Measurements from ENCODE around the gene PUS10. TPM values are rescaled to one million over a fixed set of nuclear protein-coding genes. Genes with fewer than 3 reads are reported as not detected.

The PUS10 gene
- total RNA-seq, 1 donor from 2014 or later: 7.1 TPM

GRCh38 chr2:60945341-60945740, 72.7 kb downstream of the PUS10 start:
- Mint-ChIP-seq H3K4me3 (ENCODE audit: low read depth) (no peak overlapping the region), H3K27me3 (no peaks in the 10 kb centered on the region), H3K9me3 (ENCODE audit: low read depth) (peaks cover 3% of the 10 kb centered on the region), H3K36me3 (ENCODE audit: insufficient read depth) (peaks cover 8% of the 10 kb centered on the region), H3K27ac (no peak overlapping the region), H3K4me1 (ENCODE audit: low read depth) (no peaks in the 10 kb centered on the region)
- DNase-seq (ENCODE audit: low spot score, unreplicated experiment): no peak
- TF ChIP-seq, protein P1, sequence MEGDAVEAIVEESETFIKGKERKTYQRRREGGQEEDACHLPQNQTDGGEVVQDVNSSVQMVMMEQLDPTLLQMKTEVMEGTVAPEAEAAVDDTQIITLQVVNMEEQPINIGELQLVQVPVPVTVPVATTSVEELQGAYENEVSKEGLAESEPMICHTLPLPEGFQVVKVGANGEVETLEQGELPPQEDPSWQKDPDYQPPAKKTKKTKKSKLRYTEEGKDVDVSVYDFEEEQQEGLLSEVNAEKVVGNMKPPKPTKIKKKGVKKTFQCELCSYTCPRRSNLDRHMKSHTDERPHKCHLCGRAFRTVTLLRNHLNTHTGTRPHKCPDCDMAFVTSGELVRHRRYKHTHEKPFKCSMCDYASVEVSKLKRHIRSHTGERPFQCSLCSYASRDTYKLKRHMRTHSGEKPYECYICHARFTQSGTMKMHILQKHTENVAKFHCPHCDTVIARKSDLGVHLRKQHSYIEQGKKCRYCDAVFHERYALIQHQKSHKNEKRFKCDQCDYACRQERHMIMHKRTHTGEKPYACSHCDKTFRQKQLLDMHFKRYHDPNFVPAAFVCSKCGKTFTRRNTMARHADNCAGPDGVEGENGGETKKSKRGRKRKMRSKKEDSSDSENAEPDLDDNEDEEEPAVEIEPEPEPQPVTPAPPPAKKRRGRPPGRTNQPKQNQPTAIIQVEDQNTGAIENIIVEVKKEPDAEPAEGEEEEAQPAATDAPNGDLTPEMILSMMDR (IDR thresholded peaks at IDR 0.05; ENCODE audit: unreplicated experiment): no peak

DNA sequence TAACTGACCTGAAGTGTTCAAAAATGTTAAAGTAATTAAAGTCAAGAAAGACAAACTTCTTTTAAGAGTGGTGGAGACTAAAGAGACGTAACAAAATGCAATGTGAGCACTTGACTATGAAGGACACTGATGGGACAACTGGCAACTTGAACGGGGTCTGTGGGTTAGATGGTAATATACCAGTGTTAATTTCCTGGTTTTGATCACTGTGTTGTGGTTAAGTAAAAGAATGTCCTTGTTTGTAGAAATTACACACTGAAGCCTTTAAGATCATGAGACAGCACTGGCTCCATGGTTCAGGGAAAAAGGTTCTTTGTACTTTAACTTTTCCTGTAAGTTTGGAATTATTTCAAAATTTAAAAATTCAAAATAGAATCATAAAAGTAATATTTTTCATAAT, 78.4 kb downstream of the PUS10 start:
- no peaks in the 10 kb centered on the region for H3K4me1 Mint-ChIP-seq (ENCODE audit: low read depth)
- no peak overlapping the region for H3K4me3 Mint-ChIP-seq (ENCODE audit: low read depth)
- no peak overlapping the region for H3K27ac Mint-ChIP-seq
- peaks cover 3% of the 10 kb centered on the region for H3K36me3 Mint-ChIP-seq (ENCODE audit: insufficient read depth)
- no peak for DNase-seq (ENCODE audit: low spot score, unreplicated experiment)
- TF ChIP-seq, protein P1 (IDR thresholded peaks at IDR 0.05; ENCODE audit: unreplicated experiment): no peak
- H3K27me3 Mint-ChIP-seq: no peaks in the 10 kb centered on the region
- H3K9me3 Mint-ChIP-seq (ENCODE audit: low read depth): no peaks in the 10 kb centered on the region

- Mint-ChIP-seq H3K27me3 (no peaks in the 10 kb centered on the region), H3K36me3 (ENCODE audit: insufficient read depth) (peaks cover 3% of the 10 kb centered on the region), H3K4me1 (ENCODE audit: low read depth) (no peaks in the 10 kb centered on the region), H3K27ac (no peak overlapping the region), H3K9me3 (ENCODE audit: low read depth) (no peaks in the 10 kb centered on the region), H3K4me3 (ENCODE audit: low read depth) (no peak overlapping the region)
- no peak for DNase-seq (ENCODE audit: low spot score, unreplicated experiment)
- TF ChIP-seq, protein P1 (IDR thresholded peaks at IDR 0.05; ENCODE audit: unreplicated experiment): no peak
Measured at GRCh38 chr2:60938301-60938700, 79.8 kb downstream of the PUS10 start.

DNA sequence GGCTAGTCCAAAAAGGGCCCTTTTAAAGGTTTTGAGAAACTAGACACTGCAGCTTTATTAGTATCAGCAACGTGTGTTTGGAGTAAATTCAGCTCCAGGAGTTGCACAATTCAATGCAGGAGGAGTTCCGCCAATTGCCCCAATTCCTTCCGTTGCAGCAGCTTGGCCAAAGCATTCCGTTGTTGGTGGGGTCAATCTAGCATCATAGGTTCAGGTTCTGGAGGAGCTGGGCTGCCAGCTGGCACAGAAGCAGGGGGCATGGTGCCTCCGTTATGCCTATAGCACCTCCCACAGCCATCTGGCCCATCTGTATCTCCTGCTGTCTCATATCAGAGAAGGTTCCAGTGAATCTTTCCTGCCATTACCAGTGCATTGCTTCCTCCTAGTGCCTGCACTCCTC, 81.3 kb downstream of the PUS10 start:
- DNase-seq (ENCODE audit: low spot score, unreplicated experiment): no peak
- Mint-ChIP-seq H3K27me3 (no peaks in the 10 kb centered on the region), H3K4me3 (ENCODE audit: low read depth) (no peak overlapping the region), H3K4me1 (ENCODE audit: low read depth) (no peaks in the 10 kb centered on the region), H3K36me3 (ENCODE audit: insufficient read depth) (peaks cover 7% of the 10 kb centered on the region), H3K9me3 (ENCODE audit: low read depth) (peaks cover 4% of the 10 kb centered on the region), H3K27ac (no peak overlapping the region)
- TF ChIP-seq, protein P1 (IDR thresholded peaks at IDR 0.05; ENCODE audit: unreplicated experiment): no peak

DNA sequence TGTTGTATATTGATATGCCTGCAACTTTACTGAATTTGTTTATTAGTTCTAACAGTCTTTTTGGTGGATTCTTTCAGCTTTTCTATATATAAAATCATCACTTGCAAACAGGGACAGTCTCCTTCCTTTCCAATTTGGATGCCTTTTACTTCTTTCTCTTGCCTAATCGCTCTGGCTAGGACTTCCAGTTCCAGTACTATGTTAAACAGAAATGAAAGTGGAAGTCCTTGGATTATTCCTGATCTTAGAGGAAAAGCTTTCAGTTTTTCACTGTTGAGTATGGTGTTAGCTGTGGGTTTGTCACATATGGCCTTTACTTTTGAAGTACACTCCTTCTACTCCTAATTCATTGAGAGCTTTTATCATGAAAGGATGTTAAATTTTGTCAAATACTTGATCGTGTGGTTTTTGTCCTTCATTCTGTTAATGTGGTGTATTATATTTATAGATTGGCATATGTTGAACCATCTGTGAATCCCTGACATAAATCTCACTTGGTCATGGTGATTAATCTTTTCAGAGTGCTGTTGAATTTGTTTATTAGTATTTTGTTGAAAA, 83.8 kb downstream of the PUS10 start:
- Mint-ChIP-seq H3K4me3 (ENCODE audit: low read depth) (no peak overlapping the region), H3K27me3 (no peaks in the 10 kb centered on the region), H3K9me3 (ENCODE audit: low read depth) (peaks cover 4% of the 10 kb centered on the region), H3K36me3 (ENCODE audit: insufficient read depth) (peaks cover 10% of the 10 kb centered on the region), H3K4me1 (ENCODE audit: low read depth) (no peaks in the 10 kb centered on the region), H3K27ac (peak overlapping the region; percentile 18)
- TF ChIP-seq, protein P1 (IDR thresholded peaks at IDR 0.05; ENCODE audit: unreplicated experiment): no peak
- DNase-seq (ENCODE audit: low spot score, unreplicated experiment): no peak
